ENCODE results near the gene ARHGEF11.

- TF ChIP-seq, protein P1, sequence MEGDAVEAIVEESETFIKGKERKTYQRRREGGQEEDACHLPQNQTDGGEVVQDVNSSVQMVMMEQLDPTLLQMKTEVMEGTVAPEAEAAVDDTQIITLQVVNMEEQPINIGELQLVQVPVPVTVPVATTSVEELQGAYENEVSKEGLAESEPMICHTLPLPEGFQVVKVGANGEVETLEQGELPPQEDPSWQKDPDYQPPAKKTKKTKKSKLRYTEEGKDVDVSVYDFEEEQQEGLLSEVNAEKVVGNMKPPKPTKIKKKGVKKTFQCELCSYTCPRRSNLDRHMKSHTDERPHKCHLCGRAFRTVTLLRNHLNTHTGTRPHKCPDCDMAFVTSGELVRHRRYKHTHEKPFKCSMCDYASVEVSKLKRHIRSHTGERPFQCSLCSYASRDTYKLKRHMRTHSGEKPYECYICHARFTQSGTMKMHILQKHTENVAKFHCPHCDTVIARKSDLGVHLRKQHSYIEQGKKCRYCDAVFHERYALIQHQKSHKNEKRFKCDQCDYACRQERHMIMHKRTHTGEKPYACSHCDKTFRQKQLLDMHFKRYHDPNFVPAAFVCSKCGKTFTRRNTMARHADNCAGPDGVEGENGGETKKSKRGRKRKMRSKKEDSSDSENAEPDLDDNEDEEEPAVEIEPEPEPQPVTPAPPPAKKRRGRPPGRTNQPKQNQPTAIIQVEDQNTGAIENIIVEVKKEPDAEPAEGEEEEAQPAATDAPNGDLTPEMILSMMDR (IDR thresholded peaks at IDR 0.05): no peak
- TF ChIP-seq POLR2A (IDR thresholded peaks at IDR 0.05) (no peak), EP300 (IDR thresholded peaks at IDR 0.05) (no peak), POLR2AphosphoS5 (IDR thresholded peaks at IDR 0.05) (no peak)
Measured at GRCh38 chr1:157034137-157034800, 11.3 kb downstream of the ARHGEF11 start.
